RKO (cell line): ENCODE measurements around the gene NXNL1.

ENCODE experiments used
- DNase-seq: peaks from one replicate; pipeline ENCODE4 v3.0.0-alpha.2; 2016; ENCODE audit warnings: low spot score

The NXNL1 gene

DNA sequence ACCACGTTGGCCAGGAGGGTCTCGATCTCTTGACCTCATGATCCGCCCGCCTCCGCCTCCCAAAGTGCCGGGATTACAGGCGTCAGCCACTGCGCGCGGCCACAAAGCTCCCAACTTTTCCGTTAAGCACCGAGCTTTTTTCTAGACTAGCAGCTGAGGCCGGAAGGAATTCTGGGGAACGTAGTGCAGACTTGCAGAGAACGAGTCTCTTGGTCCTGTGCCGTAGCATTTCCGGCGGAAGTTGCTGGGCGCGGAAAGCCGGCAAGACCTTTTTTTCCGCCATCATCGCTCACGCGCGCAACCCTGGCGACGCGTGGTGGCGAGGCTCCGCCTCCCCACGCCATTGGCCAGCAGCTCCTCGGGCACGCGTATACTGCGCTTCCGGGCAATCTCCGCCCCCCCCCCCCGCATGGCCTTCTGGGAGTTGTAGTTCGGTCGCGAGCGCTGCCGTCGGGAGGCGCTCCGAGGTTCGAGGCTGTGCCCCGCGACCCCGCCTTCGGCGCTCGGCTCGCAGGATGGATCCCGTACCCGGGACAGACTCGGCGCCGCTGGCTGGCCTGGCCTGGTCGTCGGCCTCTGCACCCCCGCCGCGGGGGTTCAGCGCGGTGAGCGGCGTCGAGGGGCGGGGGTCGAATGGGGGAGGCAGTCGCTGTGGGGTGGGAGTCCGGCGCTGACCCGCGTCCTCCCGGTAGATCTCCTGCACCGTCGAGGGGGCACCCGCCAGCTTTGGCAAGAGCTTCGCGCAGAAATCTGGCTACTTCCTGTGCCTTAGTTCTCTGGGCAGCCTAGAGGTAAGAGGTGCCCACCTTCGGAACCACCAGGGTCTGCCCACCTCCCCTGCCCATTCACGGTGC is 40.9 kb downstream of the NXNL1 start, which contains the start of gene MVB12A:
MVB12A (plus strand) TSS at position 427 of the 854 bp plus-strand sequence; CDS start at position 516, 89 bp downstream.
- DNase-seq = peak; percentile 100

DNA sequence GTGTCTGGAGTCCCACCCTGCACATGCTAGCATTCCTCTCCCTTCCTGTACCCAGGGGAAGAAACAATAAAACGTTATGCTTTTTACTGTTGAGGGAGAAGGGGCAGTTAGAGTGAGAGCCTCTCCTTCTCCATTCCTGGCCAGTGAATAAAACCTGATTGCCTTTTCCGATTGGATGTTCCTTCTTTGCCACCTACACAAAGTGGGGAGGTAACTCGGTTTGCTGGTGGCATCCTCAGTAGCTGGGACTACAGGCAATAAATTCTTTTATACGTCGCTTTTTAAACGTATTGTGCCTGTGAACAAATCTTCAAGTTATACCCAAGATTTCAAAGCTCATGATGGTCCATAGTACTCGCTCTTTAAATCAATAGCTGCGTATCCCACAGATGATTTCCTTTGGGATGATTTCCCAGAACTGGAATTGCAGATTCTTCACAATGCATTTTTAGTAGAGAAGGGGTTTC is 41.5 kb downstream of the NXNL1 start:
- no peak for DNase-seq

- DNase-seq = no peak
Measured at GRCh38 chr19:17418710-17419109, 42.0 kb downstream of the NXNL1 start.

DNA sequence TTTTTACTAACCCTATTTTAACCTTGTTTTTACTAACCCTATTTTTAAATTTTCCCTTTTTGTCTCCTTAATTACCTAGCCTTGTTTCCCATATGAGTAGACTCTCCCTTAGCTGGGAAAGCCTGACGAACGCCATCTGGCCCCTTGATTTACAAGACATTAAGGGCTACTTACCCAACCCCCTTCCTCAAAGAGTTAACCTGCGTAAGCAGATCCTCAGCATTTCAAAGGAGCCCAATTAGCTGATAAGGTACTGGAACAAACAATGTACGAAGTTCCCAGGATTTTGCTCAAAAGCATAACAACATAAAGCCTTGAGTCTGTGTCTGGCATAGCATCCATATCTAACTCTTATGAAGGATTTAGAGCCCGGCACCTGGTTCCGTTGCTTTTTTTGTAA is 45.6 kb downstream of the NXNL1 start:
- DNase-seq = no peak

- DNase-seq = no peak
Measured at GRCh38 chr19:17414097-17414496, 46.6 kb downstream of the NXNL1 start.

GRCh38 chr19:17411801-17412200 is 48.9 kb downstream of the NXNL1 start:
- no peak for DNase-seq

DNA sequence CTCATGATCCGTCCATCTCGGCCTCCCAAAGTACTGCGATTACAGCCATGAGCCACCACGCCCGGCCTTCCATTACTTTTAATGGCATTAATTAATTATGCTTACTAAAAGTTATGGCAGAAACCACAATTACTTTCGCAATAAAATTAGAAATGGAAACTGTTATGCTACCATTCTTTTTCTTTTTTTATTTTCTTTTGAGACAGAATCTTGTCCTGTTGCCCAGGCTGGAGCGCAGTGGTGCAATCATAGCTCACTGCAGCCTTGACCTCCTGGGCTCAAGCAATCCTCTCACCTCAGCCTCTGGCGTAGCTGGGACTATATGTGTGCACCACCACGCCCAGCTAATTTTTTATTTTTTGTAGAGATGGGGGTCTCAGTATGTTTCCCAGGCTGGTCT is 50.7 kb downstream of the NXNL1 start:
- no peak for DNase-seq

- DNase-seq = no peak
Measured at GRCh38 chr19:17406887-17407196, 53.9 kb downstream of the NXNL1 start.

DNA sequence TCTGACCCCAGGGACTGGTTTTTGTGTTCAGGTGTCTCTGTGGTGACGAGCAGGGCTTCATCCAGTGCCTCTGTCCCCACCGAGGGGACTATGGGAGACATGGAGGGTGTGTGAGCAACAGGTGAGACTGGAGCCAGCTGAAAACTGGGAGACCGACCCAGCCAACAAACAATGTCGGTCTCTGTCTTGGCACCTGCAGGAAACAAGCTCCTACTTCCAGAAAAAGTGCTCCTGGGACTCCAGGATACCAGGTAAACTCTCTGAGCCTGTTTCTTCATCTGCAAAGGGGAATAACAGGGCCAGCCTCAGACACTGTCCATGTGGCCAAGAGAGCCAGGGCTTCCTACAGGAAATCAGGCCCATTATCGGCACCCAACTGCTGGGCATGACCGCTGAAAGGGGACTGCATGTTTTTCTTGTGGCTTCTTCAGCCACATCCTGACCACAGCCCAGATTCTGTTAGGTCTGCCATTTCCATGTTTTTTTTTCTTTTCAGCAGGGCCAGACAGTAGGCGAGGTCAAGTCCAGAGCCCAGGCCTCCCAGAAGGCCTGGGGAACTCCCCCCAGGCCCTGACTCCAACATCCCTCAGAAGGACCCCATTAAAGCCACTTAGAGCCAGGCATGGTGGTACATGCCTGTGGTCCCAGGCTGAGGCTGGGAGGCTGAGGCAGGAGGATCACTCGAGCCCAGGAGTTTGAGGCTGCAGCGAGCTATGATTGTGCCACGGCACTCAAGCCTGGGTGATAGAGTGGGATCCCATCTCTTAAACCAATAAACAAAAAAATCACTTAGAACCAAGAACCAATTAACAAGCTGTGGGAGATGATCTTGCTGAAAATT is 54.5 kb downstream of the NXNL1 start:
- DNase-seq = peak; percentile 57
